Spleen (tissue), 11 donors: ENCODE results near the gene EIPR1. TPM values are rescaled to one million over a fixed set of nuclear protein-coding genes. Genes with fewer than 3 reads are reported as not detected.

ENCODE experiments used
- DNase-seq: peaks from one replicate; pipeline ENCODE4 v3.0.0-alpha.2; 2020
- H3K27ac ChIP-seq, 8 donors: fragments of 200-600 bp; sonication (generic) in 7 of 8; 1 replicate in 4 of 8; 2 replicates in 4 of 8; pipeline versions ENCODE4 v1.5.0 to v1.8.0; 2016 to 2021; ENCODE audit warnings: inconsistent platforms in 4 of 8, mild to moderate bottlenecking in 4 of 8, moderate library complexity in 1 of 8
- H3K27me3 ChIP-seq, 7 donors: fragments of 200-600 bp; sonication (generic) in 6 of 7; replicated peaks in 1 of 7; 1 replicate in 4 of 7; 2 replicates in 3 of 7; pipeline versions ENCODE4 v1.5.0 to v1.8.0; 2016 to 2021; ENCODE audit warnings: inconsistent platforms in 3 of 7, mild to moderate bottlenecking in 1 of 7
- H3K36me3 ChIP-seq, 6 donors: fragments of 200-600 bp; sonication (generic) in 5 of 6; 1 replicate in 4 of 6; 2 replicates in 2 of 6; pipeline versions ENCODE4 v1.5.0 to v1.8.0; 2016 to 2021; ENCODE audit warnings: inconsistent platforms in 2 of 6
- H3K4me1 ChIP-seq, 6 donors: fragments of 200-600 bp; sonication (generic) in 5 of 6; 1 replicate in 3 of 6; 2 replicates in 3 of 6; pipeline versions ENCODE4 v1.5.0 to v1.8.0; 2016 to 2021; ENCODE audit warnings: inconsistent platforms in 3 of 6
- H3K4me3 ChIP-seq, 8 donors: fragments of 200-600 bp; sonication (generic) in 7 of 8; 1 replicate in 4 of 8; 2 replicates in 4 of 8; pipeline versions ENCODE4 v1.5.0 to v1.8.0; 2016 to 2021; ENCODE audit warnings: inconsistent platforms in 4 of 8, mild to moderate bottlenecking in 4 of 8, moderate library complexity in 2 of 8
- H3K9me3 ChIP-seq, 8 donors: fragments of 200-600 bp; sonication (generic) in 7 of 8; 1 replicate in 4 of 8; 2 replicates in 4 of 8; pipeline versions ENCODE4 v1.5.0 to v1.8.0; 2016 to 2021; ENCODE audit warnings: inconsistent platforms in 4 of 8
- POLR2A ChIP-seq, 3 donors: fragments of 450-650 bp; IDR thresholded peaks; one replicate each; pipeline ENCODE4 v1.5.1; 2017; ENCODE audit warnings: antibody characterized with exemption in 3 of 3, mild to moderate bottlenecking in 1 of 3
- POLR2AphosphoS5 ChIP-seq, 3 donors: sonication (generic); formaldehyde crosslinking; IDR thresholded peaks; one replicate each; pipeline ENCODE4 v1.5.1; 2017; ENCODE audit warnings: antibody characterized with exemption in 3 of 3
- WGBS, 5 donors: extraction: QIAGEN DNeasy Blood & Tissue Kit in 3 of 5; methylation state at CpG; one replicate each; pipeline versions ENCODE4 v1.1.5 to v1.1.7; 2013 to 2018; 5-methylcytosine and 5-hydroxymethylcytosine counted together
- intact Hi-C: fragments of 100-400 bp; cut with DNase I; formaldehyde crosslinking; loops from one replicate; pipeline ENCODE4 v1.15.0; 2023; ENCODE audit warnings: low total_unique reads
- polyA plus RNA-seq, 3 donors: library from polyadenylated mRNA; stranded (reverse); fragments of 200-250 nt; gene quantifications; one replicate each; pipeline ENCODE4 v1.2.1, GENCODE V29; 2013
- total RNA-seq, 7 donors: library from RNA; depleted of rRNA in 3 of 7; stranded (reverse); fragments of >200 nt in 3 of 7; fragmentation: NEBNext Ultra II Directional in 4 of 7; extraction: Animal tissue kit (Norgen Biotek cat#: 25700) in 4 of 7; gene quantifications; one replicate each; pipeline versions ENCODE4 v1.1.0 to v1.2.1, GENCODE V29; 2016 to 2021
- TF ChIP-seq, protein P1 (sequence below), 11 experiments: fragments of 200-600 bp in 7 of 11; fragments of 450-650 bp in 4 of 11; sonication (generic) in 4 of 11; IDR thresholded peaks in 8 of 11; conservative IDR thresholded peaks in 3 of 11; 1 replicate in 7 of 11; 2 replicates in 4 of 11; pipeline versions ENCODE4 v1.4.0 to v1.8.0; 2016 to 2021; ENCODE audit warnings: antibody characterized with exemption in 11 of 11, inconsistent platforms in 4 of 11, mild to moderate bottlenecking in 1 of 11
- donor health status: healthy with polysubstance abuse.
- donor health status: DM: no; HTN: no; CAD: no; lungs with moderate emphysema.
- donor health status: DM: no; HTN: no; CAD: no.
- donor health status: Bipolar disorder and iron deficiency.
- donor health status: healthy.
- donor health status: DM: no; HTN: no; CAD: no.
- donor health status: DM: yes; HTN: yes; CAD: no.

The EIPR1 gene
- total and polyA plus RNA-seq, 10 donors, result 16.1 to 60.1 (median 26.3) TPM

GRCh38 chr2:3340144-3340543 lies 37.5 kb downstream of the EIPR1 start:
- DNase-seq, result no peak
- H3K4me3 ChIP-seq, result no peak overlapping the region
- H3K36me3 ChIP-seq, result peaks cover 0 to 55% (median 12%) of the 10 kb centered on the region in 6 donors
- 93 to 99% (median 97%) methylated on average over 10 of the region's 10 CpGs for WGBS, 5 donors
- peaks cover 0 to 5% (median 0%) of the 10 kb centered on the region in 8 donors for H3K9me3 ChIP-seq
- no peak for TF ChIP-seq POLR2AphosphoS5 (IDR thresholded peaks at IDR 0.05)
- no peak for TF ChIP-seq POLR2A (IDR thresholded peaks at IDR 0.05)
- TF ChIP-seq, protein P1, sequence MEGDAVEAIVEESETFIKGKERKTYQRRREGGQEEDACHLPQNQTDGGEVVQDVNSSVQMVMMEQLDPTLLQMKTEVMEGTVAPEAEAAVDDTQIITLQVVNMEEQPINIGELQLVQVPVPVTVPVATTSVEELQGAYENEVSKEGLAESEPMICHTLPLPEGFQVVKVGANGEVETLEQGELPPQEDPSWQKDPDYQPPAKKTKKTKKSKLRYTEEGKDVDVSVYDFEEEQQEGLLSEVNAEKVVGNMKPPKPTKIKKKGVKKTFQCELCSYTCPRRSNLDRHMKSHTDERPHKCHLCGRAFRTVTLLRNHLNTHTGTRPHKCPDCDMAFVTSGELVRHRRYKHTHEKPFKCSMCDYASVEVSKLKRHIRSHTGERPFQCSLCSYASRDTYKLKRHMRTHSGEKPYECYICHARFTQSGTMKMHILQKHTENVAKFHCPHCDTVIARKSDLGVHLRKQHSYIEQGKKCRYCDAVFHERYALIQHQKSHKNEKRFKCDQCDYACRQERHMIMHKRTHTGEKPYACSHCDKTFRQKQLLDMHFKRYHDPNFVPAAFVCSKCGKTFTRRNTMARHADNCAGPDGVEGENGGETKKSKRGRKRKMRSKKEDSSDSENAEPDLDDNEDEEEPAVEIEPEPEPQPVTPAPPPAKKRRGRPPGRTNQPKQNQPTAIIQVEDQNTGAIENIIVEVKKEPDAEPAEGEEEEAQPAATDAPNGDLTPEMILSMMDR (IDR thresholded peaks at IDR 0.05 in 8 of 11, conservative IDR thresholded peaks at IDR 0.05 in 3 of 11), result no peak
- no peaks in the 10 kb centered on the region for H3K27me3 ChIP-seq
- H3K27ac ChIP-seq, result no peak overlapping the region
- H3K4me1 ChIP-seq, result no peaks in the 10 kb centered on the region
- intact Hi-C loops, result no loop called here

DNA sequence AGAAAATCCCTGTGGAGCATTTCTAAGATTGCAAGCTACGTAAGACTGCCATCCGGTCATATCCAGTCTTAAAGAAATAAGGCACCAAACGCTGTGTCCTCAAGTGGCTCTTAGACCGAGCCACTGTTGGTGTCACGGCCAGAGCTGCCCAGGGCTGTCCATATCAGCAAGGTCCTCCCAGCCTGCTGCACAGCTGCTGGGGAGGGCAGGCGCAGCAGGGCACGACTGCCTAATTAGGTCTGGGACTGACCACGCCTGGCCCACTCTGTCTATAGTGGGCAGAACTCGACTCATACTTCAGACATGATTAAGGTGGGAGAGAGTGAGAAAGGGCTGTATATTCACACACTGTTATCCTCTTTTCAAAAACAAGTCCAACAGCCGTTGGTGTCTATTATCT lies 39.3 kb downstream of the EIPR1 start:
- no peaks in the 10 kb centered on the region for H3K27me3 ChIP-seq
- peaks cover 0 to 5% (median 0%) of the 10 kb centered on the region in 8 donors for H3K9me3 ChIP-seq
- WGBS, 5 donors, result 93 to 97% (median 96%) methylated on average over 10 of the region's 10 CpGs
- no peak for DNase-seq
- H3K27ac ChIP-seq, result no peak overlapping the region
- peaks cover 0 to 55% (median 22%) of the 10 kb centered on the region in 6 donors for H3K36me3 ChIP-seq
- TF ChIP-seq POLR2A (IDR thresholded peaks at IDR 0.05) (no peak), POLR2AphosphoS5 (IDR thresholded peaks at IDR 0.05) (peak in 1 of 3 donors; percentile 16)
- no peak overlapping the region for H3K4me3 ChIP-seq
- H3K4me1 ChIP-seq, result no peaks in the 10 kb centered on the region
- intact Hi-C loops, result no loop called here

DNA sequence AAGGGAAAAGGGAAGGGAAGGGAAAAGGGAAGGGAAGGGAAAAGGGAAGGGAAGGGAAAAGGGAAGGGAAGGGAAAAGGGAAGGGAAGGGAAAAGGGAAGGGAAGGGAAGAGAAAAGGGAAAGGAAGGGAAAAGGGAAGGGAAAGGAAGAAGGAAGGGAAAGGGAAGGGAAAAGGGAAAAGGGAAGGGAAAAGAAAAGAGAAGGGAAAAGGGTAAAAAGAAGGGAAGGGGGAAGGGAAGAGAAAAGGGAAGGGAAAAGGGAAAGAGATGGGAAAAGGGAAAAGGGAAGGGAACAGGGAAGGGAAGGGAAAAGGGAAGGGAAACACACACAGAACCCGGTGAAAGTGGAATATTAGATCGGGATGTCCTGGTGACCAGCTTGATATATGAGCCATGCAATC lies 40.8 kb downstream of the EIPR1 start:
- H3K4me3 ChIP-seq, result no peak overlapping the region
- peaks cover 0 to 64% (median 30%) of the 10 kb centered on the region in 6 donors for H3K36me3 ChIP-seq
- intact Hi-C loops, result no loop called here
- WGBS, 5 donors, result 89 to 98% (median 93%) methylated on average over 2 of the region's 2 CpGs
- H3K27me3 ChIP-seq, result no peaks in the 10 kb centered on the region
- no peak for DNase-seq
- no peak for TF ChIP-seq POLR2AphosphoS5 (IDR thresholded peaks at IDR 0.05)
- TF ChIP-seq, protein P1 (IDR thresholded peaks at IDR 0.05 in 8 of 11, conservative IDR thresholded peaks at IDR 0.05 in 3 of 11), result no peak
- no peak for TF ChIP-seq POLR2A (IDR thresholded peaks at IDR 0.05)
- H3K4me1 ChIP-seq, result no peaks in the 10 kb centered on the region
- peaks cover 0 to 5% (median 0%) of the 10 kb centered on the region in 8 donors for H3K9me3 ChIP-seq
- H3K27ac ChIP-seq, result no peak overlapping the region

DNA sequence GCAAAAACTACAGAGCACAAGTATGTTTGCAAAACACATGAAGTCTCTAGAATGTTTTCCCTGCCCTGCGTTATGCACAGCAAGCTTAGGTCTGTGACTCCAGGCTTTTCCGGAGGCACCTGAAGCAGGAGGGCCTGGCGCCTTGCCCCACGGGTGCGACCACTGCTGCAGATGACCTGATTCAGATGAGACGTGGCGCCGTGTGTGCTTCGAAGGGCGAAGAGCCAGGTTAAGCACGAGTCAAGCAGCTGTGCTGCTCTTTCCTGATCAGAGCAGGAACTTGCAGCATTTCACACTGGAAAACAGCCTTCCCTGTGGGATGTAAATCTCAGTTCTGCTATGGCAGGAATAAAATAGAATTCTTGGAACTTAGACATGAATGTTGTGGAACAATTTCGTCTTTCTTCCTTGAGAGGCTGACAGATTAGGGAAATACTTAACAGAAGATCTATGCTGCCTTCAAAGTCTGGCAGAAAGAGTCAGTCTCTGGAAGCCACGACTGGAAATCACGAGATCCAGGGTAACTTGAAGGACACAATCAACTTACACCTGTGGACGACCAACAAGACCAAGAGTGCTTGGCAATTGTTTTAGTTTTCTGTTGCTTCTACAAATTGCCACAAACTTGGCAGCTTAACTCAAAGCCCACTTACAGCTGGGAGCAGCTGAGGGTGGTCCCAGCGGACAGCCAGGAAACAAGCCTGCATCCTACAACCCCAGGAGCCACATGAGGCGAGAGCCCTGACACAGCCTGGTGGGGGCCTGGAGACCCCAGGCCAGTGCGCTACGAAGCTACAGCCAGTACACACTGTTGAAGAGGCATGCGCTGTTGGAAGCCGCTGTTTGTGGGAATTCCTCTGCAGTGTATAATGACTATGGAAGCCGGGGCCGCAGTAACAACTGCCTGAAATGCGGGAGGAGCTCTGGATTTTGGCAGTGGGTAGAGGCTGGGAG lies 42.9 kb downstream of the EIPR1 start:
- 88 to 95% (median 92%) methylated on average over 24 of the region's 24 CpGs for WGBS, 5 donors
- no peaks in the 10 kb centered on the region for H3K4me1 ChIP-seq
- H3K36me3 ChIP-seq, result peaks cover 0 to 76% (median 35%) of the 10 kb centered on the region in 6 donors
- DNase-seq, result peak; percentile 58
- H3K27ac ChIP-seq, result no peak overlapping the region
- H3K9me3 ChIP-seq, result peaks cover 0 to 5% (median 0%) of the 10 kb centered on the region in 8 donors
- no peak for TF ChIP-seq POLR2A (IDR thresholded peaks at IDR 0.05)
- TF ChIP-seq, protein P1 (IDR thresholded peaks at IDR 0.05 in 8 of 11, conservative IDR thresholded peaks at IDR 0.05 in 3 of 11), result no peak
- TF ChIP-seq POLR2AphosphoS5 (IDR thresholded peaks at IDR 0.05), result no peak
- intact Hi-C loops, result no loop called here
- no peaks in the 10 kb centered on the region for H3K27me3 ChIP-seq
- no peak overlapping the region for H3K4me3 ChIP-seq
